DMS 273 treated with DMSO at 0.1 percent for 48 hours (cell line): ENCODE results near the gene ZNF316.
"Not testable (repeated sequence)": the region's sequence is repeated elsewhere in the genome, so short reads cannot be mapped to it uniquely, and the experiment has no call there.

Source experiments
- DNase-seq: peaks from one replicate; lab custom pipeline; 2025; lab: John Stamatoyannopoulos, UW

The ZNF316 gene

DNA sequence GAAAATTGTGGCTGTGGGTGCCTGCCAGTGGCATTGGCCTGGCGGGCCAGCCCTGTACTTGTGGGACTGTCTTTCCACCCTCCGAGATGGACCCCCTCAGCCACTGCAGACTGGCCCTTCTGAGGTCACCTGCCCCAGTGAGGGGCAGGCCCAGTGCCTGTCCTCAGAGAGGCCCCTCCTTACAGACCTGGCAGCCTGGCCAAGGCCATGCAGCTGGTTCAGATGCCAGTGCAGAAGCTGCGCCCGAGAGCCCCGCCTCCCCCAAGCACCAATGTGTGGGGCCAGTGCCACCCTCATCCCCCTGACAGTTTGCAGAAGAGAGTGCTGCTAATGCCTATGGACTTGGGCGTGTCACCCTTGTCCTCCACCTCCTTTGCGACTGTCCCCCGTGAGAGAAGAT is 10.0 kb downstream of the ZNF316 start:
- DNase-seq, result no peak

DNA sequence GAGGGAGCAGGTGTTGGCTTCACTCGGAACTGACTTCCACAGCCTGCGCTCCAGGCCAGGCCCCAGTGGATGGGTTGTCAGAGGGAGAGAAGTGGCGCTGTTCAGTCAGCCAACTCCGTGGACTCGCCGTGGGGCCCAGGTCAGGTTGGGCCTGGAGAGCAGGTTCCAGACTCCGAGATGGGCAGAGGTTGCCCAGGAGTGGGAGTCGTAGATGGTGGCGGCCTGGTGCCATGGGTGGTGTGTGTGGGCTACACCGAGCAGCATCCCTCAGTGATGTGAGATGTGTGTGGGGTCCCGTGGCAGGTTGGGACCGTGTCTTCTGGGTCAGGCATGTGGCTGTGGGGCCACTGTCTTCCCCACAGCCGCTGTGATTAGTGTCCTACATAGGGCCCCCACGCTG is 10.4 kb downstream of the ZNF316 start:
- DNase-seq, result no peak

DNA sequence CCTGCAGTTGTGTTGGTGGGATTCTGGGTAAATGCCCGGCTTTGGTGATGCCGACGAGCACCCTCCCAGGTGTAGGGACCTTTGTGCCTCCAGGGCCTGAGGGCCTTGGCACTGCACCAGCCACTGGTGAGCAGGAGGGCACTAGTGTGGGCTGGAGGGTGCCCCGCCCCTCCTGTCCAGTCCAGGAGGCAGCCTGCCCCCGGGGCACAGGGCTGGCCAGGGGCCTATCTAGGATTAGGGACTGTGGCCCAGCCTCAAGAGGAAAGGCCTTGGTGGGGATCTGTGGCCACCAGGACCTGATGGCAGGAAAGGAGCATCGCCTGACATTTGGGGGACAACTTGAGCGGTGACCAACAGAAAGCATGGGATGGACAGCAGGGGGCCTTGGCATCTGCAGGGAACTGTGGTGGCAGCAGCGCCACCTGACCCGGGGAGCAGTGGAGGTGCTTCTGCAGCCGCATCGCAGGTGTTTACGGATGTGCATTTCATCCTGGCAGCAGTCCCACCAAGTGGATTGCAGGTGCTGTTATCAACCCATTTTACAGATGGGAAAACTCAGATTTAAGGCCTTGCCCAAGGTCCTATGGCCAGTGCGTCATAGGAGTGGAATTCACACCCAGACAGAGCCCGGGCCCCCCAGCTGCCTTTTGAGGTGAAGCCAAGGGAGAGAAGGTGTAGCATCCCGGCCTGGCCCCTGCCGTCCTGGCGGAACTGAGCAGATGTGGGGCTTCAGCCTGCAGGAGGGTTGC is 11.1 kb downstream of the ZNF316 start:
- DNase-seq, result no peak

GRCh38 chr7:6648815-6649104 is 11.6 kb downstream of the ZNF316 start:
- no peak for DNase-seq

DNA sequence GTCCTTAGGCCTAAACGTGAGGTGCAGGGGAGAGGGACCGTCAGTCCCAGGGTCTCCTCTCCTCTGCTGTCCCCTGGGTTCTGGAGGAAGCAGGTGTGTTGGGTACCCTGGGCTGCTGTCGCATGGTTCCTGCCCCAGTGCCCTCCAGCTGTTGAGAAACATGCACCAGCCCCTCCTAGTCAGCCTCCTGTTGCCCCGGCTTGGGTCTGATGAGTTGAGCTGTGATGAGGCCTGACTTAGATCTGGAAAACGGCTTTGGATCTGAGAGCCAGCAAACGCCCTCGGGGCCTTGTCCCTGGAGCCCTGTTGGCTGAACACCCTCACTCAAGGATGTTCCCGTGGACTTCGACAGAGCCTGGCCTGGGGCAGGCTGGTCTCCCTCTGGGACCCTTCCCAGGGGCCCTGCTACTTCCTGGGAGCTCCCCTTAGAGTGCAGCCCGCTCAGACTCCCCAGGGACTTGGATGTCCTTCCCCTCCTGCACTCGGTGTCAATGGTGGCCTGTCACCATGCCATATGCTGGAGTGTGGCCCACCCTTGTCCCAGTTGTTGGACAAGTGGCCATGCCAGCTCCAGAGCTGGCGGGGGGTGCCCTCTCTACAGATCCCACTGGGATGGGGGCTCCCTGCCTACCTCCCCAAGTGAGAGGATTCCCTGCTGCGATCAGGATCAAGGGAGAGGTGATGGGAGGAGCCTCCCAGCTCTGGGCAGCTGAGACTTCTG is 12.3 kb downstream of the ZNF316 start:
- DNase-seq, result no peak

- DNase-seq, result no peak
Observed at GRCh38 chr7:6650086-6650485, 13.0 kb downstream of the ZNF316 start.

DNA sequence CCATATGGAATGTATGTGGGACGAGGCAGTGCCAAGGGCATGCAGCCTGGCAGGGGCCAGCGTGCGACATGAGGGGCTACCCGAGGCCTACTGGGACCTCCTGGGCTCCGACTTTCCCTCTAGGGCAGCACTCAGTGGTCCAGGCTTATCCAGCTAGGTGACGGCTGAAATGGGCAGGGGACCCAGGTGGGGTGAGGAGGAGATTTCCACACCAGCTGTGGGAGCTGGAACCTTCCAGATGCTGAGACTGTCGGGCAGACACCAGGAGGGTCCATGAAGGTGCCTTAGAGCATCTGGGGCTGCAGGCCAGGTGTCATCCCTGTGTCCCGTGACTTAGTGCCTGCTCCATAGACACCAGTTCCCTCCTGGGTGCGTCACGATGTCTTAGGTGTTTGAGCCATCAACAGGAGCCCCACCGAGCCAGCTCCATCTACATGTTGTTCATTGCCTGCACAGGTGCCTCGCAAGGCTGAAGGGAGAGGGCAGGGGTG is 13.4 kb downstream of the ZNF316 start:
- no peak for DNase-seq

GRCh38 chr7:6651851-6652445 is 14.8 kb downstream of the ZNF316 start:
- no peak for DNase-seq

DNA sequence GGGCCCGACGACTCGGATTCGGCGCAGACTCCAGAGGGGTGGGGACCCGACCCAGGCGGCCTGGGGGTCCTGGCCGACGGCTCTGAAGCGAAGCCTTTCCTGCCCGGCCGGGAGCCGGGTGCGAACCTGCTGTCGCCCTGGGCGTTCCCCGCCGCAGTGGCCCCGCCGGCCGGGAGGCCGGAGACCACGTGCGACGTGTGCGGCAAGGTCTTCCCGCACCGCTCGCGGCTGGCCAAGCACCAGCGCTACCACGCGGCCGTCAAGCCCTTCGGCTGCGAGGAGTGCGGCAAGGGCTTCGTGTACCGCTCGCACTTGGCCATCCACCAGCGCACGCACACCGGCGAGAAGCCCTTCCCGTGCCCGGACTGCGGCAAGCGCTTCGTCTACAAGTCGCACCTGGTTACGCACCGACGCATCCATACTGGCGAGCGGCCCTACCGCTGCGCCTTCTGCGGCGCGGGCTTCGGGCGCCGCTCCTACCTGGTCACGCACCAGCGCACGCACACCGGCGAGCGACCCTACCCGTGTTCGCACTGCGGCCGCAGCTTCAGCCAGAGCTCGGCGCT is 15.4 kb downstream of the ZNF316 start:
- DNase-seq, result no peak

DNA sequence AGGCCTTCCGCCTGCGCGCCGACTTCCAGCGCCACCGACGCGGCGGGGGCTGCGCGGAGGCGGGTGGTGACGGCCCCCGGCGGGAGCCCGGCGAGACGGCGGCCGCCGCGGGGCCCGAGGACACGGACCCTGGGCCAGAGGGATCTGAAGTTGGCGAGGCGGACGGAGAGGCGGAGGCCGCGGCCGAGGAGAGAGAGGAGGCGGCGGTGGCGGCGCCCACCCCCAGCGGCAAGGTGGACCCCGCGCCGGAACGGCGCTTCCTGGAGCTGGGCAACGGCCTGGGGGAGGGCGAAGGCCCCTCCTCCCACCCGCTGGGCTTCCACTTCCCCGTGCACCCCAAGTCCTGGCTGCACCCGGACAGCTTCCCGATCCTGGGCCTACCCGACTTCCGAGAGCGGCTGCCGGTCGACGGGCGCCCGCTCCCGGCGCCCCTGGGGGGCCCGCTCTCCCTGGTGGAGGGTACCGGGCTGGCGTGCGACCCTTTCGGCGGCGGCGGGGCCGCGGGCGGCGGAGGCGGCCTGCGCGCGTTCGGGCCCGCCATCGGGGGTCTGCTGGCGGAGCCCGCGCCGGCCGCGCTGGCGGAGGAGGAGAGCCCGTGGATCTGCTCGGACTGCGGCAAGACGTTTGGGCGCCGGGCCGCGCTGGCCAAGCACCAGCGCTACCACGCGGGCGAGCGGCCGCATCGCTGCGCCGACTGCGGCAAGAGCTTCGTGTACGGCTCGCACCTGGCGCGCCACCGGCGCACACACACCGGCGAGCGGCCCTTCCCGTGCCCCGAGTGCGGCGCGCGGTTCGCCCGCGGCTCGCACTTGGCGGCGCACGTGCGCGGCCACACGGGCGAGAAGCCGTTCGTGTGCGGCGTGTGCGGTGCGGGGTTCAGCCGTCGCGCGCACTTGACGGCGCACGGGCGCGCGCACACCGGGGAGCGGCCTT is 16.2 kb downstream of the ZNF316 start:
- no peak for DNase-seq

GRCh38 chr7:6654113-6654841 is 17.2 kb downstream of the ZNF316 start:
- no peak for DNase-seq

DNA sequence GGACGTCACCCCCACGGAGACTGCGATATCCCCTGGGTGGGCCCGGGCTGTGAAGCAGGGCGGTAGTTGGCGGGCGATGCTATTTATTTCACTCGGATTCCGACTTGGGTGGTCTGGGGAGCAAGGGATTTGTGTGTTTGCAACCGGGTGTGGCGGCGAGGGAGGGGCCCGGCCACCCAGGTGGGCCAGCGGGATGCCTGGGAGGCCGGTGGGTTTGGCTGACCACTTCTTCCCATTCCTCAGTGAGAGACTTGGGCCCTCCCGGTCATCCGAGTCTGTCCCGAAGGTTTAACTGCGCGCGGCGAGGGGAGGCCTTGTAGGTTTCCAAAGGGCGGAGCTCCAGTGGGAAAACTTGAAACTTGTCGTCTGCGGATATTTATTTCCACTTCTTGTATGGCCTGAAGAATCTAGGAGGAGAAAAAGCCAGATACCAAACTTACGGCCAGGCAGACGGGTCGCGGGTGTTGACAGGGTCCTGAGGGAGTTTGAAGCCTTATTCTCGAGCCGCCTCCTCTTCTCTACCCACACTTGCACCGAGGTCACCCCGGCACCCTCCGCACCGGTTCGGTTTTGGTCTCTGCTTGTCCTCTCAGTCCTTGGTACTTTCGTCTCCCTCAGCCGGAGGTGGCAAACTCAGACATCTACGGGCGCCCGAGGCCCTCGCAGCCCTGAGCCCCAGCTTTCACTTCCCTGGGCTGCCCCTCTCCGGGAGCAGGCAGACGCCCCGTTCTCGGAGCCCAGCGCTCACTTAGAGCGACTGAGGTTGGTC is 17.9 kb downstream of the ZNF316 start:
- no peak for DNase-seq

- no peak for DNase-seq
Observed at GRCh38 chr7:6655636-6656385, 18.7 kb downstream of the ZNF316 start.

DNA sequence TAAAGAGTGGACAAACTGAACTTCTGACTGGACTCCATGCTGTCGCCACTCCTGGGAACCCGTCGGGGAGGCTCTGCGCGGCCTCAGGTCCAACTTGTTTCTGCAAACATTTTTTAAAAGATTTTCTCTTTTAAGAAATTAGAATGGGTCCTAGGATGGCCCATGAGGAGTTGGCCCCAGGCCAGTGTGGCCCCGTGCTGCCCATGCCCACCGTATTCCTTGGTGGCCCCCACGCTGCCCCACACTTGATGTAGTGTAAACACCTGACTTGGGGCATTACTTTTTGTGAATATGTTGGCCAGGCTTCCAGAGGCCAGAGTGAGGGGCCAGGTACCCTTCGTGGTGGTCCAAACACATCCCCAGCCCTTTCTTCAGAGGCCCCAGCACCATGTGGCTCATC is 19.3 kb downstream of the ZNF316 start:
- DNase-seq, result no peak

GRCh38 chr7:6658618-6659345 is 21.7 kb downstream of the ZNF316 start:
- no peak for DNase-seq

DNA sequence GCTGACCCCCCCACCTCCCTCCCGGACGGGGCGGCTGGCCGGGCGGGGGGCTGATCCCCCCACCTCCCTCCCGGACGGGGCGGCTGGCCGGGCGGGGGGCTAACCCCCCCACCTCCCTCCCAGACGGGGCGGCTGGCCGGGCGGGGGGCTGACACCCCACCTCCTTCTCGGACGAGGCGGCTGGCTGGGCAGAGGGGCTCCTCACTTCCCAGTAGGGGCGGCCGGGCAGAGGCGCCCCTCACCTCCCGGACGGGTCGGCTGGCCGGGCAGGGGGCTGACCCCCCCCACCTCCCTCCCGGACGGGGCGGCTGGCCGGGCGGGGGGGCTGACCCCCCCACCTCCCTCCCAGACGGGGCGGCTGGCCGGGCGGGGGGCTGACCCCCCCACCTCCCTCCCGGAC is 33.7 kb downstream of the ZNF316 start:
- DNase-seq, result not testable (repeated sequence)

DNA sequence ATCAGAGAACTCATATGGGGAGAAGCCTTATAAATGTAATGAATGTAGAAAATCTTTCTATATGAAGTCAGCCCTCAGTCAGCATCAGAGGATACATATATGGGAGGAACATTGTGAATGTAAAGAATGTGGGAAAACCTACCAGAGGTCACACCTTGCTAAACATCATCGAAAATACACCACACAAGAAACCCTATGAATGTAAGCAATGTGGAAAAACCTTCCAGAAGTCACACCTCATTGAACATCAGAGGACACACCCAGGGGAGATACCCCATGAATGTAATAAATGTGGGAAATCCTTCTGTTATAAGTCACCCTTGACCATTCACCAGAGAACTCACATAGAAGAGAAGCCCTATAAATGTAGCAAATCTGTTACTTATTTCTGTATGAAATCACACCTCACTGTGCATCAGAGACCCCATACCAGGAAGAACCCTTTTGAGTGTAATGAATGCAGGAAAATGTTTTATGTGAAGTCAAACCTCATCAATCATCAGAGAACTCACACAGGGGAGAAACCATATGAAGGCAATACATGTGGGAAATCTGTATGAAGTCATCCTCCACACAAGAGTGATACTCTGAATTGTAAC is 38.8 kb downstream of the ZNF316 start:
- no peak for DNase-seq

- no peak for DNase-seq
Observed at GRCh38 chr7:6680146-6680545, 43.0 kb downstream of the ZNF316 start.

GRCh38 chr7:6691103-6691502 is 54.0 kb downstream of the ZNF316 start:
- DNase-seq, result no peak
